K562 (cell line): Measurements from ENCODE around the gene SALL2.

Source experiments
- ADNP ChIP-seq: fragments of 200-800 bp; sonication (Bioruptor generic); IDR thresholded peaks from 2 replicates; pipeline ENCODE4 v1.6.1; 2016; ENCODE audit warnings: missing genetic modification characterization, missing compliant biosample characterization
- EZH2 ChIP-seq: IDR thresholded peaks from 2 replicates; pipeline ENCODE4 v1.6.1; 2012; ENCODE audit warnings: low read depth, mild to moderate bottlenecking, inconsistent platforms, low read length, borderline replicate concordance
- POLR2AphosphoS2 ChIP-seq: IDR thresholded peaks from 2 replicates; pipeline ENCODE4 v1.6.1; 2012; ENCODE audit warnings: low read length, improper control_type of control experiment
- ZNF75A ChIP-seq: fragments of 450-650 bp; formaldehyde crosslinking; IDR thresholded peaks from 2 replicates; pipeline ENCODE4 v1.4.0; 2020; ENCODE audit warnings: mild to moderate bottlenecking

- no peak for TF ChIP-seq ADNP
- TF ChIP-seq ZNF75A (CRISPR knock-in tag) = no peak
- TF ChIP-seq EZH2 = no peak
- TF ChIP-seq POLR2AphosphoS2 = no peak
Observed at GRCh38 chr14:21543521-21543960, 17.4 kb upstream of the SALL2 start.
